Activated CD4-positive, alpha-beta T cell treated with anti-CD3 and anti-CD28 coated beads for 1 hour (primary cell): ENCODE results near the gene ATG5.

ENCODE experiments used
- DNase-seq: peaks from one replicate; pipeline ENCODE4 v3.0.0-alpha.2; 2020

Gene ATG5

DNA sequence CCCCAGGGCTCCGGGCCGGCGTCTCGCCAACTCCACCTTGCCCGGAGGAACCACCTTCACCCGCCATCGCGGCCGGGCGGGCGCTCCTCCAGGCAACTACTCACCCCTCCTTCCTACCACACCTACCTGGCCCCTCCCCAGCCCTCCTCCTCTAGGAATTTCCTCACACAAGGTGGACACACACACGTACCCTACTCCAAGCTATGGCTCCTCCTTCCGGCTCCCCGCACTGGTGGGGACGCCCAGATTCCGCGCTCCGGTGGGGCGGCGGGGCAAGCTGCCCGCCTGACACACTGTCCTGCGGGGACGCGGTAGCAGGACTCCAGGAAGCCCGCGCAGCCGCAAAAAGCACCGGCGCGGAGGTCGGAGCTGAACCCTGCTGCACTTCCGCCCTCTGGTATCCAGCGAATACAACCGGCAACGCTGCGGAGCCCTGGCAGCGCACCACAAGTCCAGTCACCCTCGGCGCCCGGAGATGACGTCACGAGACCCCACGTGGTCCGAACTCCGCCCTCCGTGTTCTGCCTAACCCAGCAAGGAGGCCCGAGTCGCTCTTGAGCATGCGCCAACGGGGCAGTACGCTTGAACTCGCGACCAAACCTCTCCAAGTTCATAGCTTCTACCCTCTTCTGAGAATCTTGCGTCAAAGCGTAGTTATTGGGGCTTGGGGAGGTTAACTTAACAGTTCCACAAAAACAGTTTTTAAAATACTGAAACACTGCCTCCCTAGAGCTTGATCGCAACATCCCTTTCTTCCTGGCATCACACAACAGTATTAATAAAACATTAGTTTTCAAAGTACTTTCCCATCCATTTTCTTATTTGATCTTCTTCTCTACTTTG is at the start of gene ATG5:
TSS of gene ATG5 (minus strand) at position 425 of the 843 bp plus-strand sequence. CDS start 9,552 bp downstream, outside the sequence.
- peak; percentile 100 for DNase-seq

- no peak for DNase-seq
Measured at GRCh38 chr6:106373502-106374239, 48.1 kb upstream of the ATG5 start.

GRCh38 chr6:106372838-106373501 is 47.4 kb upstream of the ATG5 start:
- no peak for DNase-seq

GRCh38 chr6:106370639-106371038 is 45.1 kb upstream of the ATG5 start:
- no peak for DNase-seq

DNA sequence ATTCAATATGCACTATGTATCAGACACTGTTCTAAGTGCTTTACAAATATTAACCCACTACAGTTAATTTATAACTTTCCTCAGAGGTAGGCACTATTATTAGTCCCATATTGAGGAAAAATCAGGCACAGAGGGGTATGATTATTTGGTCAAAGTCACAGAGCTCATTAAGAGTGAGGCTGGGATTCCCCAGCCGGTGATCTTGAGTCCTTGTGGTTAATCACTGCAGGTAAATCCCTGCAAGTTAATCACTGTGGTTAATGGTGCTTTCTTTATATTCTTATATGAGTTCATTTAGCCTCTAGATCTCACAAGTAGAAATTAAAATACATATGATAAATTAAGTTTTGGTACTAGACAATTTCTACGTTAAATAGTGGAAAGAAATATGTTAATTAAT is 44.2 kb upstream of the ATG5 start:
- DNase-seq = no peak

GRCh38 chr6:106363401-106364138 is 38.0 kb upstream of the ATG5 start:
- no peak for DNase-seq

DNA sequence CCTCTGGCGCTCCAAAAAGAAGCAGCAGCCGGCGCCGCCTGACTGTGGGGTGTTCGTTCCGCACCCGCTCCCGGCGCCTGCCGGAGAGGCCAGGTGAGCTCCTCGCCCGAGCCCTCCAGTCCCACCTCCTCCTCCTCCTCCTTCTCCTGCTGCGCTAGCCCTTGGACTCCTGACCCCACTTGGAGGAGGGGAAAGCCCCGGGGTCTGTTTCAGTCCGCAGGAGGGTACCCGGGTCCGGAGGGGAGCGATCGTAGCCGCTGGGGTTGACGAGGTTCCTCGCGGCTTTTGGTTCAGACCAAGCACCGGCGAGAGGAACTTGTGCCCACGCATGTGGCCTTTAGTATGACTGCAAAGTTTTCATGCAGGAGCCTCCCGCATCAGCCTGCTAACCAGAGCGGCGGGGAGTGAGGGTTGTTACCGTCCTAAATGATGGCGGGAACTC is 35.5 kb upstream of the ATG5 start:
- DNase-seq = no peak

DNA sequence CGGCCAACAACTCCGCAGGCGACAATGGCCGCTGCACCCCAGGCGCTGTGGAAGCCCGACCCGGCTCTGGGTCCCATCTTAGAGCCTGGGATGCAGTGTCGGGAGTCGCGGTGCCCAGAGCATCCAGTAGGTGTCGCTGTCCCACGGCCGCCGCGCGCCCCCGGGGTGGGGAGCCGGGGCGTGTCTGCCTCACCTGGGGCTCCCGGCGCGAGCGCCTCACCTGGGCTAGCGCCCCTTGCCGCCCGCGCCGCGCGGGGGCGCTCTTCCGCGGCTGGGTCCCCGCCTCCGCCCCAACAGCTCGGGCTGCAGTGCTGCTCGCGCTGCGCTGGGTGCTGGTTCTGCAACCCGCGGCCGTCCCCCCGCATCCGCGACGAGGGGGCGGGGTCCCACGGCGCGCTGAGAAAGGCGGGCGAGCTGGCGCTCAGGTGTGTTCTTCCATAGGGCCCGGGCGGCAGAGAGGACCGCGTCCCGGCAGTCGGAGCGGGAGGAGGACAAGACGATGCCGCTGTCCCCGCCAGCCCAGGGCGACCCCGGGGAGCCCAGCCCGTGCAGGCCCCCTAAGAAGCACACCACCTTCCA is 34.9 kb upstream of the ATG5 start, which contains the start of gene CRYBG1:
TSS of gene CRYBG1 (plus strand) at position 308 of the 579 bp plus-strand sequence. CDS start at position 500, 192 bp downstream.
- DNase-seq = peak; percentile 45

- DNase-seq = no peak
Measured at GRCh38 chr6:106359959-106360409, 34.4 kb upstream of the ATG5 start.

DNA sequence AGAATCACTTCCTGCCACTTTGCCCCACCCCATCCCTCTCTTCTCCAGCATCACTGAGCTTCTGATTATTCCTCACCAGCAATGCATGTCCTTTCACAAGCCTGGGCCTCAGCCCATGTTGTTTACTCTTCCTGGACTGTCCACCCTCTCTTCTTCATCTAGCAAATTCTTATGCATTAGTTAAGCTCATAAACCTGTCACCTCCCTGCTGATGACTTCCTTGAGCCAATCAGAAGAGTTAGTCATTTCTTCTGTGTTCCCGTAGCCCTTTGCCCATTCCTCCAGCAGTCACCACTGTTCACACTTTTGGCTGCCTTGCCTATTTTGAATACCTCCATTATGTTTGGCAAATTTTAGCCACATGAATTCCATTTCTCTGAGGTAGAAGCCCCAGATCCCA is 30.8 kb upstream of the ATG5 start:
- DNase-seq = no peak

DNA sequence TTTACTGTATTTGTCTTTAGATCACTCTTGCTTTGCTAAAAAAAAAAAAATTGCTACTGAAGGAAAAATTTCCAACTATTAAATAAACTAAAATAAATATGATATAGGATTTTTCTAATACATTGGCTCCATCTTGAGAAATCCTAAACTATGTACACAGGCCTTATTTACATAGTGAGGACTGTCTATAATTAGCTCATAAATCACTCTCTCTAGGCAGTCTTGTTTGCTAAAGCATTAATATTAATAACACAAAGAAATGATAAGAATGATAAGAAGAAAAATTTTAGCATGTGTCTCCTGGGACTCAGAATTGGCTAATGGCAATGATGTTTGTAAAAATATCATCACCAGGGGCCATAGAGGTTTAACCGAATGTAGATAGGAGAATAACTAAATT is 21.7 kb upstream of the ATG5 start:
- no peak for DNase-seq

DNA sequence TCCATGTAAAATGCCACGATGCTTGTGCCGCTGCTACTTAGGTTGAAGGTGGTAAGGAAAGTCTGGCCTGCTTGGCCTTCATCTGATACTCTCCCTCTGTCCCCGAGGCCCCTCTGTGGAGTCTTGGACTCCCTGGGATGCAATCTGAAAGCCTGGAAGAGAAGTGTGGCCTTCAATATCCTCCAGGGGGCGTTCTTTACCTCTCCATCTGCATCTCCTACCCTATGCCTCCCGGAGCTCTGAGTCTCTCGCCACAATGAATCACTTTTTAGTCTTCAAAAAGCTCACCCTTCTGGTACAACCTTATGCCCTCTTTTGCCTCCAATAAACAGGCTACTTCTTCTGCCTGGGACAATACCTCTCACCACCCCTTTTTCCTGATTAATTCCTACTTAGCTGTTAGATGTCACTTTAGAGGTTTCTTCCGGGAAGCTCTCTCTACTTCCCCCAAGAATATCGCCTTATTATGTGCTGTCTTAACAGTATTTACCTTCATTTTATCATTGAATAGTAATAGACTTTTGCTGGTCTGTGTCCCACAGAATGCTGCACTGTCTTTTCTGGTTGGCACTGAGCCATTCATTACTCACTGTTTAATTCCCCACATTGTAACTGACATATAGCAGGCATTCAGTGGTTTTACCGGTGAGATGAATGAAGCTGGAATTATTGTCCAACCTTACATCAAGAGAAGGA is 13.9 kb upstream of the ATG5 start:
- peak; percentile 17 for DNase-seq

- peak; percentile 34 for DNase-seq
Measured at GRCh38 chr6:106334646-106335448, 9.3 kb upstream of the ATG5 start.

GRCh38 chr6:106324726-106325335 is 729 bp downstream of the ATG5 start:
- no peak for DNase-seq

- DNase-seq = no peak
Measured at GRCh38 chr6:106321940-106322339, 3.6 kb downstream of the ATG5 start.

DNA sequence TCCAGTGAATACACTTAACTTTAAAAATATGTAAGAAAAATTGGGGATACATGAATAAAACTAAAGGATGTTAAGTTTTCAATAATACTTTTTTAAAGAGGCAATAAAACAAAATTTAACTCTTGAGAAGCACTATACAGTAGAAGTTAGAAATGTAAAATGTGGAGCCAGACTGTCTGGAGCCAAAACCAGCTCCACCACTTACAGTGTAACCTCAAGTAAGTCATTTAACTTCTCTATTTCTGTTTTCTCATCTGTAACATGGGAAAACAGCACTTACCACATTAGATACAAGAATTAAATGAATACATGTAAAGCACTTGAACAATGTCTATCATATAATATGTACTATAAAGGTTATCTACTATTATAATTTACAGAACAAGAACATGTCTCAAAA is 6.7 kb downstream of the ATG5 start:
- no peak for DNase-seq

GRCh38 chr6:106318061-106318460 is 7.5 kb downstream of the ATG5 start:
- DNase-seq = no peak

DNA sequence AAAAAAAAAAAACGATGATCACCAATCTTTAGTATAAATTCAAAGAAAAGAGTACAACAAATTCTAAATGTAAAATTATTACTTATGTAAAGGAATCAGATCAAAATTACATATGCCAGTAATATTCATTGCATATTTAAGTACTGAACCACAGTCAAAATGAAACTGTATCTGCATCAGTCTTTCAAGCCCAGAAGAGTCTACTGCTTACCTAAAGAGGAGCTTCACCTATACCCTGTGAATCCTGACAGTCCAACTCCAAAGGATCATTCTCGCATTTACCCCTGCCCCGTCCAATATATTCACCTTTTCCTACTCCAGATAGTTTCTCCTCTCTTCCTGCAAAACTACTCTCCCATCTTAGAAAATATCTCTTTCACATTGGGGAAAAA is 9.2 kb downstream of the ATG5 start:
- DNase-seq = no peak

DNA sequence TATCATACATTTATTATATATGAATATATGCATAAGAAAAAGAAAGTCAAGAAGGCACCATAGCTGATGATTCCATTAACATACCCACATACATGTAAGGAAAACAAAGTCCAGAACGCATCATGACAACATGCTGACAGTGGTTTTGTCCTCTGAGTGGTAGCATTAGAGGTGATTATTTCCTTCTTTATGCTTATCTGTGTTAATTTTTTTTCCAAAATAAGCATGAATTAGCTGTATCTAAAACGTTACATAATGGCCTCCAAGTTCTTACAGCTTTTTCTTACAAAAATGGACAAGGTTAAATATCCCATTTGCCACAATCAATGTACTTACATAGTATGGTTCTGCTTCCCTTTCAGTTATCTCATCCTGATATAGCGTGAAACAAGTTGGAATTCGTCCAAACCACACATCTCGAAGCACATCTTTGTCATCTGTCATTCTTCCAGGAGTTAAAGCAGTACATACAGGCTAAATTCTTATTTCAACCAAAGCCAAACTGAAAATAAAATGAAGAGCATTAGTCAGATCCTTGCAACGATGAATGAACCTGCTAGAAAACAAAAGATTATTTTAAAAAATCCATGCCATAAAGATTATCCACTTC is 9.7 kb downstream of the ATG5 start:
- no peak for DNase-seq
